Measurements from ENCODE around the gene SIPA1L3. TPM values are rescaled to one million over a fixed set of nuclear protein-coding genes. Genes with fewer than 3 reads are reported as not detected.
A peak's percentile ranks its signal among the peaks of the same experiment; 100 is the strongest.

The SIPA1L3 gene
- total RNA-seq, 3 donors from 2014 or later, result 13.8 to 15.9 (median 15.7) TPM

DNA sequence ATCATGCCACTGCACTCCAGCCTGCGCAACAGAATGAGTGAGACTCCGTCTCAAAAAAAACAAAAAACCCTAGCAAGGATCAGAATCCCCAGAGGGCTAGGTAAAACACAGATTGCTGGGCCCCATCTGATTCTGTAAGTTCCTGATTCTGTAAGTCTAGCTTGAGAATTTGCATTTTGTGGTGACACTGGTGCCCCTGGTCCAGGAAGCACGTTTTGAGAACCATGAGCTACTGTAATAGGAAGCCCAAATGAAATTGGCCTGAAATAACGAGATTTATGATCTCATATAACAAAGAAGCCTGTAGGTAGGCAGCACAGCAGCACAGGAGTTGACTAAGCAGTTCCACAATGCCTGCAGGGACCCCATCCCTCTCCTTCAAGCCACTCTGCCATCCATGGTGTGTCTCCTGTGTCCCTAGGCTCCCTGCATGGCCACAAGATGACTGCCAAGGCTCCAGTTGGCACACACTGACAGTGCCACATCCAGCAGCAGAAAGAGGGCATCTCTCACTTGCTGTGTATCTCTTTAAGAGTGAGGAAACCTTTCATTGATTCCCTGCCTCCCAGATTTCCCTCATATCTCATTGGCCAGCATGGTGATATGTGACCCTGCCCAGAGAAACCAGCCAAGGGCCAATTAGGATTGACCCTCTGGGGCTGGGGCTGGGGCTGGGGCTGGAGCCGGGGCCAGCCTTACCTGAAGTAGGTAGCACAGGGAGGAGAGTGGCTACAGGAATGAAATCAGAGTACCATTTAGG lies 21.7 kb downstream of the SIPA1L3 start:
- Mint-ChIP-seq H3K27me3 (ENCODE audit: low read depth) (no peaks in the 10 kb centered on the region), H3K4me3 (no peak overlapping the region), H3K4me1 (ENCODE audit: low read depth) (peaks cover 17% of the 10 kb centered on the region), H3K36me3 (ENCODE audit: insufficient read depth) (peaks cover 11% of the 10 kb centered on the region), H3K9me3 (no peaks in the 10 kb centered on the region)
- ATAC-seq (no peak), DNase-seq (no peak)

GRCh38 chr19:37929355-37929923 lies 22.4 kb downstream of the SIPA1L3 start:
- DNase-seq (no peak), ATAC-seq (no peak)
- Mint-ChIP-seq H3K4me1 (ENCODE audit: low read depth) (peaks cover 17% of the 10 kb centered on the region), H3K27me3 (ENCODE audit: low read depth) (no peaks in the 10 kb centered on the region), H3K4me3 (no peak overlapping the region), H3K36me3 (ENCODE audit: insufficient read depth) (peaks cover 13% of the 10 kb centered on the region), H3K9me3 (no peaks in the 10 kb centered on the region)

GRCh38 chr19:37930416-37930815 lies 23.4 kb downstream of the SIPA1L3 start:
- ATAC-seq (no peak), DNase-seq (no peak)
- Mint-ChIP-seq H3K36me3 (ENCODE audit: insufficient read depth) (peaks cover 13% of the 10 kb centered on the region), H3K27me3 (ENCODE audit: low read depth) (no peaks in the 10 kb centered on the region), H3K9me3 (peaks cover 8% of the 10 kb centered on the region), H3K4me1 (ENCODE audit: low read depth) (peaks cover 14% of the 10 kb centered on the region), H3K4me3 (no peak overlapping the region)

DNA sequence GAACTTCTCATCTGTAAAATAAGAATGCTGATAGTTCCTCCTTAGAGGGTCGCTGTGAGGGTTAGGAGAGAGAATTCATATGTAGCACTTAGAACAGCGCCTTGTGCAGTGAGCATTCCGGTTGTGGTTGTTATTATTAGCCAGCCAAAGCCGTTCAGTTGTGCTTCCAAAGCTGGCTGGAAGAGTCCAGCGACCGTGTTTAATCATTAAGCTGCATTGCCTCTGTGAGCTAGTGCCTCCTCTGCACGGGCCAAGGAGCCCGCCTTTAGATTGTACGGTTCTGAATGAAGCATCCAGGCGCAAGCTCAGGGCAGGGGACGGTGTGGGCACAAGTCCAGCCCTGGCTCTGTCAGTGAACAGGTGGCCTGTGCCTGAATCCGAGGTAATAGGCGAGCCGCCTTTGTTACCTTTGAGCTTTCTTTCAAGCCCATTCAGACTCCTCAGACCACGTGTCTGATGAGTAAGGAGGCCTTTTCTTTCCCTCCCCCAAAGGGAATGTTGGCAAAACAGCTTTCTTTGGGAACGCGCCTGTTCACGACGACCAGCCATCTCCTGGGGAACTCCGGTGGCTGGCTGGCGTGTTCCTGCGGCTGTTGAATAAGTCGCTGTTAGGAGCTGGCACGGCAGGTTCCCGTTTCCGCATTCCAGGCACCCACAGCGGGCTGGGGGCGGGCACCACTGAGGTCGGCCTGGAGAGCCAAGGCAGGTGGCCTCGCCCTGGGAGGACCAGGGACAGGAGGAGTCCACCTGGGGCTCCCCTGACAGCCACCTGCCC lies 25.1 kb downstream of the SIPA1L3 start:
- ATAC-seq (no peak), DNase-seq (no peak)
- H3K9me3 Mint-ChIP-seq, result peaks cover 11% of the 10 kb centered on the region
- H3K4me1 Mint-ChIP-seq (ENCODE audit: low read depth), result peaks cover 10% of the 10 kb centered on the region
- no peaks in the 10 kb centered on the region for H3K27me3 Mint-ChIP-seq (ENCODE audit: low read depth)
- peak overlapping the region; percentile 3 for H3K4me3 Mint-ChIP-seq
- peaks cover 16% of the 10 kb centered on the region for H3K36me3 Mint-ChIP-seq (ENCODE audit: insufficient read depth)

DNA sequence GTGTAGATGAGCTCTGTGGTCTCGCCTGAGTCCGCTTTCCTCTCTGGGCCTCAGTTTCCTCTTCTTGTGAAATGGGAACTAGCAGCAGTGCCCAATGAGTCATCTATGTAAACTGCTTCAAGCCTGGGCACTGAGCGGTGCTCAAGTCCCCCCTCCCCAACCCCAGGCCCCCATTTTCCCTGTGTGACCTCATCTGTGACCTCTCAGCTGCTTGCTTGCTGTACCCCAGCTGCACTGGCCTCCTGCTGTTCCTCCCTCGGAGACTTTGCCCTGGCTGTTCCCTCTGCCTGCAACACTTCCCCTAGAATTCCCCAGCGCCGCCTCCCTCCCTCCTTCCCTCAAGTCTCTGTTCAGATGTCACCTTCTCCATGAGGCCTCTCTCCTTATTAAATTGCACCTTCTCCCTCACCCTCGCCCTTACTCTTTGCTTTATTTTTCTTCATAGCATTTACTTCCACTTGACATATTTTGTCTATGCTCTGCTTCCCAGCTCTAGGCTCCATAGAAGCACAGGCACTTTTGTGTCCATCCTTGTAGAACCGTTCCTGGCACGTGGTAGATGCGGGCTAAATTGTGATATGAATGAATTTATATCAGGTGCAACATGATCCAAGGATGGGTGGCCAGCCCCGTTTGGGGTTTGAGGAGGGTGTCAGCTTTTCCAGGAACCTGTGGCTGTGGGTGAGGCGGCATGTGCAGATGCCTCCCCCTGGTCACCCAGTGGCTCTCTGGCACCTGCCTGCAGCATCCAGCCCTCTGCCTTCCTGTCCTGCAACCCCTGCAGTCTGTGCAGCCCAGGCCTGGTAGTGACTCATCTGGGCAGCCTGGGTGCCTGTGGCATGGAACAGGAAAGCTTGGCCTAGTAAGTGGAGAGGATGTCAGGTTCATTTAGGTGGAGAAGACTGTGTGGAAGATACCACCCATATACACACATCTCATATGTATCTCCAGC lies 26.3 kb downstream of the SIPA1L3 start:
- DNase-seq (no peak), ATAC-seq (no peak)
- Mint-ChIP-seq H3K4me1 (ENCODE audit: low read depth) (peaks cover 8% of the 10 kb centered on the region), H3K36me3 (ENCODE audit: insufficient read depth) (peaks cover 16% of the 10 kb centered on the region), H3K27me3 (ENCODE audit: low read depth) (no peaks in the 10 kb centered on the region), H3K4me3 (no peak overlapping the region), H3K9me3 (peaks cover 11% of the 10 kb centered on the region)

- no peak overlapping the region for H3K4me3 Mint-ChIP-seq
- H3K9me3 Mint-ChIP-seq, result peaks cover 11% of the 10 kb centered on the region
- H3K4me1 Mint-ChIP-seq (ENCODE audit: low read depth), result peaks cover 8% of the 10 kb centered on the region
- peaks cover 16% of the 10 kb centered on the region for H3K36me3 Mint-ChIP-seq (ENCODE audit: insufficient read depth)
- DNase-seq (no peak), ATAC-seq (no peak)
- H3K27me3 Mint-ChIP-seq (ENCODE audit: low read depth), result no peaks in the 10 kb centered on the region
Observed at GRCh38 chr19:37933937-37934358, 26.9 kb downstream of the SIPA1L3 start.

GRCh38 chr19:37935341-37935740 lies 28.3 kb downstream of the SIPA1L3 start:
- Mint-ChIP-seq H3K4me3 (no peak overlapping the region), H3K9me3 (peaks cover 11% of the 10 kb centered on the region), H3K36me3 (ENCODE audit: insufficient read depth) (peaks cover 15% of the 10 kb centered on the region), H3K27me3 (ENCODE audit: low read depth) (no peaks in the 10 kb centered on the region), H3K4me1 (ENCODE audit: low read depth) (peaks cover 8% of the 10 kb centered on the region)
- DNase-seq (no peak), ATAC-seq (no peak)

- peaks cover 11% of the 10 kb centered on the region for H3K9me3 Mint-ChIP-seq
- ATAC-seq (no peak), DNase-seq (no peak)
- peaks cover 8% of the 10 kb centered on the region for H3K4me1 Mint-ChIP-seq (ENCODE audit: low read depth)
- H3K27me3 Mint-ChIP-seq (ENCODE audit: low read depth), result no peaks in the 10 kb centered on the region
- peaks cover 16% of the 10 kb centered on the region for H3K36me3 Mint-ChIP-seq (ENCODE audit: insufficient read depth)
- no peak overlapping the region for H3K4me3 Mint-ChIP-seq
Observed at GRCh38 chr19:37936166-37936565, 29.2 kb downstream of the SIPA1L3 start.

GRCh38 chr19:37936886-37937285 lies 29.9 kb downstream of the SIPA1L3 start:
- Mint-ChIP-seq H3K4me3 (no peak overlapping the region), H3K4me1 (ENCODE audit: low read depth) (peaks cover 9% of the 10 kb centered on the region), H3K36me3 (ENCODE audit: insufficient read depth) (peaks cover 22% of the 10 kb centered on the region), H3K9me3 (peaks cover 11% of the 10 kb centered on the region), H3K27me3 (ENCODE audit: low read depth) (no peaks in the 10 kb centered on the region)
- DNase-seq, result no peak
- no peak for ATAC-seq

GRCh38 chr19:37938353-37938752 lies 31.3 kb downstream of the SIPA1L3 start:
- DNase-seq (no peak), ATAC-seq (no peak)
- H3K9me3 Mint-ChIP-seq, result peaks cover 11% of the 10 kb centered on the region
- H3K4me1 Mint-ChIP-seq (ENCODE audit: low read depth), result peaks cover 8% of the 10 kb centered on the region
- H3K4me3 Mint-ChIP-seq, result no peak overlapping the region
- peaks cover 28% of the 10 kb centered on the region for H3K36me3 Mint-ChIP-seq (ENCODE audit: insufficient read depth)
- no peaks in the 10 kb centered on the region for H3K27me3 Mint-ChIP-seq (ENCODE audit: low read depth)

DNA sequence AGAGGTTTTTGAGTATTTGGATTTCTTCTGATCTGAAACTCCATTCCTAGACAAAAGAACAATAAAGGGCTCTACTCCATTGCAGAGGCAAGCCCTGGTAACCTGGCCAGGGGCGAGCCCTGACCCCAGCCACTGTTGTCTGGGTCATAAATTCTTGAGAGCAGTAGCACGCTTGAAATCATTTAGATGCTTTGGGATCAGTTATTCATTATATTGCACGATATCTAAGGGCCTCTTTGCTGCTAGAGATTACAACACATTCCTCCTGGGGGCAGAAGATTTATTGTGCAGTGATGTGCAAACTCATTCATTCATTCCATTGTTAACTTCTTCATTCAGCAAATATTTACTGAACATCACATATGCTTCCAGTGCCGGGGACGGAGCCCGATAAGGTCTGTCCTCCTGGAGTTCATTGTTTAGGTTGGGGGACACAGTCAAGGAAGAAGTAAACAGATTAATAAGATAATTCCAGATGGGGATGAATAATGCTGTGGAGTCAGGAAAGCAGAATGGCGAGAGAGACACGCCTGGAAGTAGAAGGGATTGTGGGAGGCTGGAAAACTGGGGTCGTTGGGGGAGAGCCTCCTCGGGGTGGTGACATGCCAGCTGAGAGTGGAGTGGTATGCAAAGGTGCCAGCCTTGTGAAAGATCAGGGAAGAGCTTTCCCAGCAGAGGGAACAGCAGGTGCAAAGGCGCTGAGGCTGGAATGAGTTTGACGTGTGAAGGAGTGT lies 34.9 kb downstream of the SIPA1L3 start:
- ATAC-seq (no peak), DNase-seq (no peak)
- H3K27me3 Mint-ChIP-seq (ENCODE audit: low read depth), result no peaks in the 10 kb centered on the region
- H3K36me3 Mint-ChIP-seq (ENCODE audit: insufficient read depth), result peaks cover 20% of the 10 kb centered on the region
- peaks cover 7% of the 10 kb centered on the region for H3K4me1 Mint-ChIP-seq (ENCODE audit: low read depth)
- no peak overlapping the region for H3K4me3 Mint-ChIP-seq
- H3K9me3 Mint-ChIP-seq, result no peaks in the 10 kb centered on the region

DNA sequence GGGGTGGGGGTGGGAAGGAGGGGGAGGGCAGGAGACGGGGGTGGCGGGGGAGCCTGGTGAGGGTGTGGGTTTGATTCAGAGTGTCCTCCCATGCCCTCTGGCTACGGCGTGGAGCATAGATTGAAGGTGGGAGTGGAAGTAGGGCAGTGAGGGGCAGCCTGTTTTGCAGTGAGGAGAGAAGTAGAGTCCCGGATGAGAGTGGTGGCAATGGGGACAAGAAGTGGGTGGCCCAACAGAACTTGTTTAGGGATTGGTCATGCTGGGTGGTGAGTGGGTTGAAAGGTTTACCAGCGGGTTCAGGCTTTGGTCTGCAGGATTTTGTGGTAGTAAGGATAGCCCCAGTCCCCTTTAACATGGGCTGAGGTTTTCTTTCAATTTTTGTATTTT lies 35.5 kb downstream of the SIPA1L3 start:
- H3K4me3 Mint-ChIP-seq, result no peak overlapping the region
- H3K9me3 Mint-ChIP-seq, result no peaks in the 10 kb centered on the region
- H3K27me3 Mint-ChIP-seq (ENCODE audit: low read depth), result no peaks in the 10 kb centered on the region
- H3K4me1 Mint-ChIP-seq (ENCODE audit: low read depth), result peaks cover 7% of the 10 kb centered on the region
- ATAC-seq, result no peak
- H3K36me3 Mint-ChIP-seq (ENCODE audit: insufficient read depth), result peaks cover 22% of the 10 kb centered on the region
- DNase-seq, result no peak

GRCh38 chr19:37943480-37943879 lies 36.5 kb downstream of the SIPA1L3 start:
- Mint-ChIP-seq H3K4me3 (no peak overlapping the region), H3K9me3 (no peaks in the 10 kb centered on the region), H3K36me3 (ENCODE audit: insufficient read depth) (peaks cover 22% of the 10 kb centered on the region), H3K27me3 (ENCODE audit: low read depth) (no peaks in the 10 kb centered on the region), H3K4me1 (ENCODE audit: low read depth) (peaks cover 4% of the 10 kb centered on the region)
- no peak for DNase-seq
- ATAC-seq, result no peak
